ENCODE results near the gene CRADD. TPM values are rescaled to one million over a fixed set of nuclear protein-coding genes. Genes with fewer than 3 reads are reported as not detected.
A peak's percentile ranks its signal among the peaks of the same experiment; 100 is the strongest.

CRADD gene
- total RNA-seq, 1 donor from 2014 or later = 41.2 TPM

DNA sequence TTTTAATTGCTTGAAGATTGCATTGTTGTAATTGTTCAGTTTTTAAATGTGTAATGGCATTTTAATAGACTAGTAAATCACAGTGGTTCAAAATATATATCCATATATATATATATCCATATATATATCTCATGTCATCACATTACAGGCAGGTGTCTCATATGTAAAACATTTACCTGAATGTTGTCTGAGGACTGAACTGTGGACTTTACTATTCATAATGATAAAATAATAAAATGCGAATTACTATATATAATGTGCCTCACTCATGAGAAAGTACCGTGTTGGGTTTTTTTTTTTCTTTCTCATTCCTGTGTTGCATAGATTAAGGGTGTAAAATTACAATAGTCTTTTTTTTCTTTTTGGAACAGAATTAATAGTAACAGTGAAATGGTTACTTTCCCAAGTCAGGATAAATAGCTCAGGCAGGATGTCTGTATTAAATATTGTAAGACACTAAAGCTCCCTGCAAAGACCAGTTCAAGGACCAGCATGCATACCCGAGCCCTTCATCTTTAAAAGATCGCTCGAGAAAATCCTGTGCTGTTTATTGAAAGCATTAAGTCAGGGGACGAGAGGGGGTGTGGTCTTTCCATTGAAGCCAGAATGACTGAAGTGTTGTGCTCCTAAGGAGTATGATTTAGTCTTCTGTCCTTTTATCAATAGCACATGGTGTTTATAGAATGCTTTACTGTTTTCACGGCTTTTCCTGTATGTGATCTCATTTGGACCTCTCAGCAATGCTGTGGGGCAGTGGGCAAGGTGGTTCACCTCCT lies 173.5 kb downstream of the CRADD start:
- DNase-seq (ENCODE audit: low spot score) = no peak
- Mint-ChIP-seq H3K27me3 (ENCODE audit: insufficient read depth, low read depth) (peaks cover 2% of the 10 kb centered on the region), H3K4me1 (peaks cover 32% of the 10 kb centered on the region), H3K4me3 (no peak overlapping the region), H3K36me3 (peaks cover 2% of the 10 kb centered on the region), H3K27ac (no peak overlapping the region), H3K9me3 (no peaks in the 10 kb centered on the region)
- no peak overlapping the region for H3K27ac ChIP-seq
- H3K4me1 ChIP-seq = peaks cover 7% of the 10 kb centered on the region
- no peaks in the 10 kb centered on the region for H3K9me3 ChIP-seq (ENCODE audit: low read depth)
- H3K4me2 ChIP-seq = no peak overlapping the region
- no peaks in the 10 kb centered on the region for H3K36me3 ChIP-seq
- no peak overlapping the region for H3K4me3 ChIP-seq
- no peak overlapping the region for H3K9ac ChIP-seq
- H3K79me2 ChIP-seq (ENCODE audit: low read depth) = no peaks in the 10 kb centered on the region
- no peak overlapping the region for H2AFZ ChIP-seq (replicated peaks)
- no peaks in the 10 kb centered on the region for H4K20me1 ChIP-seq (ENCODE audit: low read depth)
- no peaks in the 10 kb centered on the region for H3F3A ChIP-seq (ENCODE audit: low read depth)
- TF ChIP-seq EZH2phosphoT487 (IDR thresholded peaks at IDR 0.05) (no peak), EZH2 (IDR thresholded peaks at IDR 0.05) (no peak)
- TF ChIP-seq, protein P1, sequence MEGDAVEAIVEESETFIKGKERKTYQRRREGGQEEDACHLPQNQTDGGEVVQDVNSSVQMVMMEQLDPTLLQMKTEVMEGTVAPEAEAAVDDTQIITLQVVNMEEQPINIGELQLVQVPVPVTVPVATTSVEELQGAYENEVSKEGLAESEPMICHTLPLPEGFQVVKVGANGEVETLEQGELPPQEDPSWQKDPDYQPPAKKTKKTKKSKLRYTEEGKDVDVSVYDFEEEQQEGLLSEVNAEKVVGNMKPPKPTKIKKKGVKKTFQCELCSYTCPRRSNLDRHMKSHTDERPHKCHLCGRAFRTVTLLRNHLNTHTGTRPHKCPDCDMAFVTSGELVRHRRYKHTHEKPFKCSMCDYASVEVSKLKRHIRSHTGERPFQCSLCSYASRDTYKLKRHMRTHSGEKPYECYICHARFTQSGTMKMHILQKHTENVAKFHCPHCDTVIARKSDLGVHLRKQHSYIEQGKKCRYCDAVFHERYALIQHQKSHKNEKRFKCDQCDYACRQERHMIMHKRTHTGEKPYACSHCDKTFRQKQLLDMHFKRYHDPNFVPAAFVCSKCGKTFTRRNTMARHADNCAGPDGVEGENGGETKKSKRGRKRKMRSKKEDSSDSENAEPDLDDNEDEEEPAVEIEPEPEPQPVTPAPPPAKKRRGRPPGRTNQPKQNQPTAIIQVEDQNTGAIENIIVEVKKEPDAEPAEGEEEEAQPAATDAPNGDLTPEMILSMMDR (IDR thresholded peaks at IDR 0.05) = no peak
- H3K27me3 ChIP-seq = no peaks in the 10 kb centered on the region

DNA sequence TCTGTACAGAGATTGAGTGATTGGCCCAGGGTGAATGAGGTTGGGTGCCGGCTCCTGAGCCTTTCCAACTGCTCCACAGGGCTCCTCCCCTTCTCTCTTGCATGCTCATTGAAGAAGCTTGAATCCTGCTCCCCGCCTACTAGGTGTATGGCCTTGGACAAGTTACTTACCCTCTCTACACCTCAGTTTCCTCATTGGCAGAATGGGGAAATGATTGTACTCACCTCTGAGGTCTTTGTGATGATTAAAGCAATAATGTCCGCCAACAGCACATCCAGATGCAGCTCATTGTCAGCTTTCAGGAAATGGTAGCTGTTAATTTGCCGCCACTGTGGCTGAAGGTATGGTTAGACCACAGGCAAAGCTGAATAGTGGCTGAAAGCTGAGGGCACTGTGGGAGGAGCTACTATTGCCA lies 174.1 kb downstream of the CRADD start:
- Mint-ChIP-seq H3K27me3 (ENCODE audit: insufficient read depth, low read depth) (no peaks in the 10 kb centered on the region), H3K27ac (no peak overlapping the region), H3K36me3 (peaks cover 2% of the 10 kb centered on the region), H3K4me1 (peaks cover 34% of the 10 kb centered on the region), H3K9me3 (no peaks in the 10 kb centered on the region), H3K4me3 (no peak overlapping the region)
- Histone ChIP-seq H4K20me1 (ENCODE audit: low read depth) (no peaks in the 10 kb centered on the region), H3K4me1 (peaks cover 7% of the 10 kb centered on the region), H3K9ac (no peak overlapping the region), H3K79me2 (ENCODE audit: low read depth) (no peaks in the 10 kb centered on the region), H3F3A (ENCODE audit: low read depth) (no peaks in the 10 kb centered on the region), H3K9me3 (ENCODE audit: low read depth) (no peaks in the 10 kb centered on the region), H3K27me3 (no peaks in the 10 kb centered on the region), H3K36me3 (no peaks in the 10 kb centered on the region), H2AFZ (replicated peaks) (no peak overlapping the region), H3K27ac (no peak overlapping the region), H3K4me2 (no peak overlapping the region), H3K4me3 (no peak overlapping the region)
- no peak for TF ChIP-seq EZH2 (IDR thresholded peaks at IDR 0.05)
- no peak for TF ChIP-seq EZH2phosphoT487 (IDR thresholded peaks at IDR 0.05)
- TF ChIP-seq, protein P1 (IDR thresholded peaks at IDR 0.05) = no peak
- DNase-seq (ENCODE audit: low spot score) = no peak

DNA sequence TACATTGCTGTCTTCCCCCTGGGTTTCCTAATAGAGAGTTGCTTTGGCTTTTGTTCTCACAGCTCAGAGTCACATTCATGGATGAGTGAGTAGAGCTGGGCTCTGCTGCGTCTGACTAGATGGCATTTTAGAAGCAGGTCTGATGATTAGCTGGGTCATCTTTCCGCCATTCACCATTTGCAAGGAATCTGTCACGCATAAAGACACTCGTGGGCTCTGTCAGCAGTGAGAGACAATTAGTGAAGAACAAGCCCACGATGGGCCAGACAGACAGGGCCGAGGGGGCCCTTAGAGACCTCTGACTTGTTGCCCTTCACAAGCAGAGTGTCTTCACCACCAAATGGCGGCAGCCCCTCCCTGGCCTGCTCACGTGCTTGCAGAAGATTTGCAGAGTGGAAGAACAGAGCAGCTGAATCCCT lies 175.0 kb downstream of the CRADD start:
- Mint-ChIP-seq H3K9me3 (no peaks in the 10 kb centered on the region), H3K27me3 (ENCODE audit: insufficient read depth, low read depth) (no peaks in the 10 kb centered on the region), H3K4me3 (no peak overlapping the region), H3K36me3 (peaks cover 2% of the 10 kb centered on the region), H3K27ac (peak overlapping the region; percentile 93), H3K4me1 (peaks cover 39% of the 10 kb centered on the region)
- DNase-seq (ENCODE audit: low spot score) = peak; percentile 19
- Histone ChIP-seq H4K20me1 (ENCODE audit: low read depth) (no peaks in the 10 kb centered on the region), H3F3A (ENCODE audit: low read depth) (no peaks in the 10 kb centered on the region), H3K4me3 (no peak overlapping the region), H2AFZ (replicated peaks) (no peak overlapping the region), H3K36me3 (no peaks in the 10 kb centered on the region), H3K9ac (no peak overlapping the region), H3K27ac (no peak overlapping the region), H3K4me2 (peak overlapping the region; percentile 6), H3K4me1 (peaks cover 7% of the 10 kb centered on the region), H3K9me3 (ENCODE audit: low read depth) (no peaks in the 10 kb centered on the region), H3K79me2 (ENCODE audit: low read depth) (no peaks in the 10 kb centered on the region), H3K27me3 (no peaks in the 10 kb centered on the region)
- no peak for TF ChIP-seq EZH2 (IDR thresholded peaks at IDR 0.05)
- TF ChIP-seq, protein P1 (IDR thresholded peaks at IDR 0.05) = no peak
- TF ChIP-seq EZH2phosphoT487 (IDR thresholded peaks at IDR 0.05) = no peak
